GM18507 (cell line): ENCODE data around the gene CHAC2.
"Not testable (repeated sequence)": the region's sequence is repeated elsewhere in the genome, so short reads cannot be mapped to it uniquely, and the experiment has no call there.

Source experiments
- DNase-seq: peaks from one replicate; pipeline ENCODE4 v3.0.0; 2011; ENCODE audit warnings: low read depth; ENCODE audit not compliant: insufficient read length; ENCODE audit errors: extremely low spot score
- FAIRE-seq: peaks from 2 replicates; lab custom pipeline; 2011; peaks lifted over from hg19 to GRCh38; lab: Jason Lieb, UNC

CHAC2 gene

GRCh38 chr2:53821810-53822209, 54.2 kb downstream of the CHAC2 start:
- no peak for DNase-seq
- no peak for FAIRE-seq

GRCh38 chr2:53823639-53824038, 56.0 kb downstream of the CHAC2 start:
- FAIRE-seq, DNase-seq: not testable (repeated sequence)
